H1 (cell line): ENCODE results near the gene CACNA2D3. TPM values are rescaled to one million over a fixed set of nuclear protein-coding genes. Genes with fewer than 3 reads are reported as not detected.

Source experiments
- CTCF ChIA-PET: fragments of 300-600 bp; sonication (Branson Sonifier 250); formaldehyde crosslinking; loops from one replicate; lab custom pipeline; 2021; ENCODE audit not compliant: partially characterized antibody; lab: Charles Lee
- POLR2A ChIA-PET: fragments of 300-600 bp; sonication (Branson Sonifier 250); formaldehyde crosslinking; loops from one replicate; lab custom pipeline; 2021; ENCODE audit warnings: inconsistent platforms; ENCODE audit not compliant: partially characterized antibody; lab: Charles Lee
- DNase-seq, 2 experiments: peaks; one replicate each; pipeline versions ENCODE4 v3.0.0 to v3.0.0-alpha.2; 2010 to 2022; ENCODE audit warnings: low spot score in 2 of 2, low read depth in 1 of 2, mixed read lengths in 1 of 2
- FAIRE-seq: peaks from 2 replicates; lab custom pipeline; 2011; peaks lifted over from hg19 to GRCh38; lab: Jason Lieb, UNC
- H2AFZ ChIP-seq: 2 replicates; pipeline ENCODE4 v1.8.1; 2012; ENCODE audit warnings: low read length, inconsistent platforms
- H2AK5ac ChIP-seq: 2 replicates; pipeline ENCODE4 v1.6.1; 2013; ENCODE audit warnings: low read depth, low read length
- H2BK120ac ChIP-seq: replicated peaks from 2 replicates; pipeline ENCODE3; 2013; ENCODE audit warnings: low read depth, low read length, inconsistent platforms
- H2BK12ac ChIP-seq: 2 replicates; pipeline ENCODE4 v1.6.1; 2013; ENCODE audit warnings: low read depth, low read length
- H2BK15ac ChIP-seq: 2 replicates; pipeline ENCODE4 v1.6.1; 2013; ENCODE audit warnings: low read length
- H2BK20ac ChIP-seq: 2 replicates; pipeline ENCODE4 v1.6.1; 2013; ENCODE audit warnings: low read length
- H2BK5ac ChIP-seq: 2 replicates; pipeline ENCODE4 v1.6.1; 2013; ENCODE audit warnings: low read depth, low read length
- H3K14ac ChIP-seq: 2 replicates; pipeline ENCODE4 v1.6.1; 2013; ENCODE audit warnings: inconsistent platforms; ENCODE audit not compliant: insufficient read length
- H3K18ac ChIP-seq: 2 replicates; pipeline ENCODE4 v1.6.1; 2013; ENCODE audit warnings: low read length; ENCODE audit errors: extremely low read depth
- H3K23ac ChIP-seq: 2 replicates; pipeline ENCODE4 v1.6.1; 2013; ENCODE audit warnings: inconsistent platforms; ENCODE audit not compliant: insufficient read length
- H3K23me2 ChIP-seq: 2 replicates; pipeline ENCODE4 v1.6.1; 2013; ENCODE audit warnings: low read depth, low read length
- H3K27ac ChIP-seq: 2 replicates; pipeline ENCODE4 v1.6.1; 2011; ENCODE audit warnings: low read depth, low read length, inconsistent platforms
- H3K27me3 ChIP-seq, 4 experiments: replicated peaks in 1 of 4; 1 replicate in 1 of 4; 2 replicates in 3 of 4; pipeline versions ENCODE4 v1.6.1 to v1.8.1; 2011 to 2013; ENCODE audit warnings: low read length in 3 of 4, mild to moderate bottlenecking in 3 of 4, inconsistent platforms in 2 of 4, mixed read lengths in 2 of 4, moderate library complexity in 1 of 4; ENCODE audit not compliant: control insufficient read depth in 3 of 4, insufficient read depth in 3 of 4; ENCODE audit errors: extremely low read depth in 1 of 4
- H3K36me3 ChIP-seq, 4 experiments: 2 replicates each; pipeline versions ENCODE4 v1.6.1 to v1.8.1; 2011 to 2013; ENCODE audit warnings: mild to moderate bottlenecking in 4 of 4, low read length in 3 of 4, moderate library complexity in 2 of 4, control low read depth in 1 of 4, inconsistent platforms in 1 of 4; ENCODE audit not compliant: insufficient read depth in 4 of 4, control insufficient read depth in 2 of 4
- H3K4ac ChIP-seq: replicated peaks from 2 replicates; pipeline ENCODE3; 2013; ENCODE audit warnings: low read length, low read depth, mixed read lengths, inconsistent platforms; ENCODE audit not compliant: insufficient read length
- H3K4me1 ChIP-seq, 4 experiments: replicated peaks in 1 of 4; 1 replicate in 1 of 4; 2 replicates in 3 of 4; pipeline versions ENCODE4 v1.6.1 to v1.8.1; 2011 to 2013; ENCODE audit warnings: low read length in 3 of 4, inconsistent platforms in 2 of 4, mixed read lengths in 1 of 4; ENCODE audit not compliant: insufficient read depth in 4 of 4, control insufficient read depth in 3 of 4
- H3K4me2 ChIP-seq, 2 experiments: 2 replicates each; pipeline versions ENCODE4 v1.6.1 to v1.8.1; 2011 to 2013; ENCODE audit warnings: low read depth in 2 of 2, low read length in 2 of 2, control low read depth in 1 of 2, inconsistent platforms in 1 of 2, mild to moderate bottlenecking in 1 of 2; ENCODE audit not compliant: insufficient read depth in 1 of 2
- H3K4me3 ChIP-seq, 4 experiments: fragments of 200-600, 300-600 bp in 1 of 4; sonication (generic), shearing (Covaris generic), sonication (Bioruptor Twin) in 1 of 4; 2 replicates each; pipeline versions ENCODE4 v1.5.1 to v1.8.1; 2011 to 2016; ENCODE audit warnings: low read length in 4 of 4, low read depth in 3 of 4, control low read depth in 2 of 4, inconsistent platforms in 2 of 4, mild to moderate bottlenecking in 2 of 4, mixed read lengths in 1 of 4, moderate library complexity in 1 of 4; ENCODE audit not compliant: insufficient read depth in 2 of 4; ENCODE audit errors: extremely low read depth in 1 of 4
- H3K56ac ChIP-seq: replicated peaks from 2 replicates; pipeline ENCODE3; 2013; ENCODE audit warnings: low read depth, mild to moderate bottlenecking, mixed read lengths, low read length, inconsistent platforms; ENCODE audit not compliant: insufficient read length
- H3K79me1 ChIP-seq: 2 replicates; pipeline ENCODE4 v1.6.1; 2013; ENCODE audit warnings: low read depth, low read length, control low read depth
- H3K79me2 ChIP-seq, 2 experiments: 2 replicates each; pipeline versions ENCODE4 v1.6.1 to v1.8.1; 2012 to 2013; ENCODE audit warnings: low read length in 2 of 2, mild to moderate bottlenecking in 2 of 2, inconsistent platforms in 1 of 2; ENCODE audit not compliant: insufficient read depth in 2 of 2, control insufficient read depth in 1 of 2
- H3K9ac ChIP-seq, 4 experiments: replicated peaks in 1 of 4; 1 replicate in 1 of 4; 2 replicates in 3 of 4; pipeline versions ENCODE4 v1.6.1 to v1.8.1; 2011 to 2013; ENCODE audit warnings: low read depth in 3 of 4, low read length in 3 of 4, control low read depth in 2 of 4, mild to moderate bottlenecking in 2 of 4, moderate library complexity in 2 of 4, inconsistent platforms in 1 of 4; ENCODE audit errors: extremely low read depth in 1 of 4
- H3K9me3 ChIP-seq, 2 experiments: 2 replicates each; pipeline versions ENCODE4 v1.6.1 to v1.8.1; 2012 to 2013; ENCODE audit warnings: mild to moderate bottlenecking in 2 of 2, moderate library complexity in 2 of 2, control low read depth in 1 of 2, inconsistent platforms in 1 of 2, low read depth in 1 of 2, low read length in 1 of 2, mixed read lengths in 1 of 2; ENCODE audit not compliant: insufficient read depth in 2 of 2
- H4K20me1 ChIP-seq, 2 experiments: replicated peaks in 1 of 2; 2 replicates each; pipeline versions ENCODE3 to v1.8.1; 2011 to 2013; ENCODE audit warnings: inconsistent platforms in 2 of 2, low read length in 2 of 2, mild to moderate bottlenecking in 1 of 2; ENCODE audit not compliant: insufficient read depth in 2 of 2, control insufficient read depth in 1 of 2
- H4K5ac ChIP-seq: 2 replicates; pipeline ENCODE4 v1.6.1; 2013; ENCODE audit warnings: low read length, low read depth, mixed read lengths, inconsistent platforms; ENCODE audit not compliant: insufficient read length
- H4K8ac ChIP-seq: 2 replicates; pipeline ENCODE4 v1.8.0; 2013; ENCODE audit warnings: mild to moderate bottlenecking, moderate library complexity, low read length, inconsistent platforms; ENCODE audit not compliant: insufficient read depth; ENCODE audit errors: extremely low read depth
- H4K91ac ChIP-seq: replicated peaks from 2 replicates; pipeline ENCODE3; 2013; ENCODE audit warnings: low read length, mixed read lengths, inconsistent platforms; ENCODE audit not compliant: insufficient read length
- BACH1 ChIP-seq: IDR thresholded peaks from 2 replicates; pipeline ENCODE4 v1.6.1; 2012; ENCODE audit warnings: low read length, improper control_type of control experiment
- CBX5 ChIP-seq: fragments of 300-800, 300-1000 bp; sonication (generic); IDR thresholded peaks from 2 replicates; pipeline ENCODE4 v1.7.1; 2016; ENCODE audit warnings: antibody characterized with exemption, low read length, low read depth
- CBX8 ChIP-seq: fragments of 300-800, 300-1000 bp; sonication (generic); IDR thresholded peaks from 2 replicates; pipeline ENCODE4 v1.7.1; 2016; ENCODE audit warnings: low read depth, low read length, borderline replicate concordance
- CEBPB ChIP-seq: IDR thresholded peaks from 2 replicates; pipeline ENCODE4 v1.6.1; 2012; ENCODE audit warnings: low read depth, low read length
- HDAC6 ChIP-seq: IDR thresholded peaks from one replicate; pipeline ENCODE4 v1.7.1; 2012; ENCODE audit warnings: low read depth, mild to moderate bottlenecking, inconsistent platforms, low read length, moderate library complexity
- KDM4A ChIP-seq: IDR thresholded peaks from one replicate; pipeline ENCODE4 v1.7.1; 2012; ENCODE audit warnings: low read depth, mild to moderate bottlenecking, moderate library complexity, low read length, inconsistent platforms; ENCODE audit not compliant: severe bottlenecking
- POLR2AphosphoS5 ChIP-seq: IDR thresholded peaks from 2 replicates; pipeline ENCODE4 v1.6.1; 2011; ENCODE audit warnings: low read depth, low read length
- POU5F1 ChIP-seq: IDR thresholded peaks from 2 replicates; pipeline ENCODE4 v1.6.1; 2011; ENCODE audit warnings: low read depth, mild to moderate bottlenecking, low read length, moderate library complexity
- SIN3A ChIP-seq, 2 experiments: IDR thresholded peaks in 1 of 2; conservative IDR thresholded peaks in 1 of 2; 2 replicates each; pipeline ENCODE4 v1.6.1; 2011 to 2012; ENCODE audit warnings: low read length in 2 of 2, improper control_type of control experiment in 1 of 2, low read depth in 1 of 2, mild to moderate bottlenecking in 1 of 2
- SP1 ChIP-seq: IDR thresholded peaks from 2 replicates; pipeline ENCODE4 v1.6.1; 2011; ENCODE audit warnings: low read depth, low read length
- SRF ChIP-seq: IDR thresholded peaks from 2 replicates; pipeline ENCODE4 v1.6.1; 2011; ENCODE audit warnings: mild to moderate bottlenecking, low read depth, low read length, moderate library complexity
- TAF1 ChIP-seq: IDR thresholded peaks from 2 replicates; pipeline ENCODE4 v1.6.1; 2011; ENCODE audit warnings: mild to moderate bottlenecking, low read depth, low read length
- TAF7 ChIP-seq: optimal IDR thresholded peaks from 2 replicates; pipeline ENCODE3; 2011; ENCODE audit warnings: low read depth, mild to moderate bottlenecking, inconsistent platforms, low read length, moderate library complexity, borderline replicate concordance
- WGBS, 2 experiments: shearing (Covaris generic) in 1 of 2; methylation state at CpG; one replicate each; pipeline versions ENCODE4 v1.1.6 to v1.1.7; 2013 to 2015; ENCODE audit warnings: low lambda C conversion rate in 2 of 2, mixed read lengths in 2 of 2, inconsistent platforms in 1 of 2, low coverage in 1 of 2, missing lambda C conversion rate in 1 of 2; ENCODE audit not compliant: insufficient replicate concordance in 2 of 2, insufficient coverage in 1 of 2, insufficient read length in 1 of 2; ENCODE audit errors: extremely low coverage in 1 of 2, missing lambda C conversion rate in 1 of 2; 5-methylcytosine and 5-hydroxymethylcytosine counted together
- polyA plus RNA-seq, 7 experiments: library from polyadenylated mRNA; depleted of rRNA in 3 of 7; stranded (reverse) in 5 of 7; unstranded in 2 of 7; fragments of >200 nt in 5 of 7; fragments of 200-250 nt in 2 of 7; gene quantifications; 1 replicate in 5 of 7; 2 replicates in 1 of 7; 4 replicates in 1 of 7; pipeline versions ENCODE4 v1.2.1 to v1.2.3, GENCODE V29; 2011 to 2013; ENCODE audit warnings: missing spikeins in 2 of 7, mixed read lengths in 2 of 7
- total RNA-seq: library from RNA; stranded (reverse); fragmentation: NEBNext Ultra II Directional; extraction: Animal tissue kit (Norgen Biotek cat#: 25700); gene quantifications from 2 replicates; pipeline ENCODE4 v1.2.1, GENCODE V29; 2021

Gene CACNA2D3
- total and polyA plus RNA-seq, 2 of the 8 experiments (the other 6 are each of a cell fraction or from before 2014, with no cell fraction given) = 1.5 to 1.8 TPM

GRCh38 chr3:54384279-54384678 is 261.9 kb downstream of the CACNA2D3 start:
- no peak overlapping the region for H3K4me2 ChIP-seq
- H3K9me3 ChIP-seq = no peaks in the 10 kb centered on the region
- no peak overlapping the region for H3K14ac ChIP-seq
- TF ChIP-seq CBX5 = no peak
- TF ChIP-seq KDM4A = no peak
- no peak for TF ChIP-seq TAF1
- TF ChIP-seq CEBPB = no peak
- no peak for TF ChIP-seq BACH1
- no peak for TF ChIP-seq HDAC6
- TF ChIP-seq SP1 = no peak
- TF ChIP-seq POU5F1 = no peak
- no peak for TF ChIP-seq SRF
- TF ChIP-seq CBX8 = no peak
- no peak for TF ChIP-seq POLR2AphosphoS5
- TF ChIP-seq SIN3A (conservative IDR thresholded peaks at IDR 0.05 in 1 of 2, IDR thresholded peaks at IDR 0.05 in 1 of 2; ENCODE audit: low read depth in 1 of 2, low read length in 2 of 2) = no peak
- no peak for TF ChIP-seq TAF7
- no peaks in the 10 kb centered on the region for H3K23me2 ChIP-seq
- H3K56ac ChIP-seq = no peak overlapping the region
- H3K79me2 ChIP-seq = no peaks in the 10 kb centered on the region
- no peak overlapping the region for H4K5ac ChIP-seq
- no peak overlapping the region for H3K4ac ChIP-seq
- H4K20me1 ChIP-seq = no peaks in the 10 kb centered on the region
- H2AFZ ChIP-seq = no peak overlapping the region
- no peak overlapping the region for H3K23ac ChIP-seq
- H3K4me1 ChIP-seq = no peaks in the 10 kb centered on the region
- 75% methylated on average over 1 of the region's 1 CpG; no CpG with 5 or more reads in 1 of the 2 experiments for WGBS, 2 experiments
- no peak overlapping the region for H2BK120ac ChIP-seq
- ChIA-PET POLR2A (no interaction called here), CTCF (interaction anchor here (0.8 to 1.4 kb wide), 2 partner anchors 9 to 129 kb away, joined by 3 to 4 read pairs; no protein-coding TSS in a partner anchor)
- H4K91ac ChIP-seq = no peak overlapping the region
- H3K9ac ChIP-seq = no peak overlapping the region
- no peak overlapping the region for H2BK20ac ChIP-seq
- no peak overlapping the region for H2BK5ac ChIP-seq
- H3K79me1 ChIP-seq = no peaks in the 10 kb centered on the region
- DNase-seq (no peak), FAIRE-seq (no peak)
- H2AK5ac ChIP-seq = no peak overlapping the region
- no peak overlapping the region for H3K27ac ChIP-seq
- no peak overlapping the region for H2BK15ac ChIP-seq
- H3K36me3 ChIP-seq = no peaks in the 10 kb centered on the region
- no peak overlapping the region for H3K4me3 ChIP-seq
- H2BK12ac ChIP-seq = no peak overlapping the region
- H3K27me3 ChIP-seq = no peaks in the 10 kb centered on the region
- H3K18ac ChIP-seq = no peak overlapping the region
- H4K8ac ChIP-seq = no peak overlapping the region
